Endometrium (tissue), 2 donors: ENCODE results near the gene CAMK2A.

ENCODE experiments used
- FAIRE-seq: peaks from 2 replicates; lab custom pipeline; 2012; peaks lifted over from hg19 to GRCh38; lab: Jason Lieb, UNC
- donor health status: control.
- donor health status: control.

CAMK2A gene

GRCh38 chr5:150300496-150301169, 11.1 kb upstream of the CAMK2A start:
- no peak for FAIRE-seq

GRCh38 chr5:150299571-150300327, 10.2 kb upstream of the CAMK2A start:
- no peak for FAIRE-seq

DNA sequence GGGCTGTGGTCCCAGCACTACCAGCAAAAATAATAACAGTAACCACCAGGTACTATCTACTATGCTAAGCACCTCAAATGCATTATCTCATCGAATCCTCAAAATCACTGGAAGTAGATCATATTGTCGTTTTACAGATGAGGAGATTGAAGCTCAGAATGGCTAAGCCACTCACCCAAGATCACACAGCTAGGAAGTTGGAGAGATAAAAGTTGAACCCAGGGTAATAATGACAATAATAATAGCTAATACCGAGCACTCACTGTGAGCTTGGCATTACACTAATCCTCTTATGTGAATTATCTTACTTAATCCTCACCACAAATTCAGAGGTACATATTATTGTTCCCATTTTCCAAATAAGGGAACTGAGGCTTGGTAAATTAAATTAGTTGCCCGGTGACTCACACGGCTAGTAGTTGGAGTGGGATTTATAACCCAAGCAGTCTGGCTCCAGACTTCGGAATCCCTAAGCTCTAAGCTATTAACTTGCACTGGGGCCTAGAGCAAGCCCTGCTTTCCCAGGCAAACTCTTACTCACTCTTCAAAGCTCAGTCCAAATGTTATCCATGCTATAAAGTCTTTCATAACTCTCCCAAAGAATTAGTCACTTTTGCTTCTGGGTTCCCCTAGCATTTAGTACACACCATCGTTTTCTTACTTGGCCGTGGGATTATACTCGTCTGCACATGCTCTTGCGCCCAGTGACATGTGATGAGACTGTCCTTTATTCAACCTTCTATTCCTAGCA, 9.3 kb upstream of the CAMK2A start:
- no peak for FAIRE-seq

- FAIRE-seq, result no peak
These were observed 8.5 kb upstream of the CAMK2A start for GRCh38 chr5:150297934-150298595.

- no peak for FAIRE-seq
These were observed 7.8 kb upstream of the CAMK2A start for GRCh38 chr5:150297236-150297890.

DNA sequence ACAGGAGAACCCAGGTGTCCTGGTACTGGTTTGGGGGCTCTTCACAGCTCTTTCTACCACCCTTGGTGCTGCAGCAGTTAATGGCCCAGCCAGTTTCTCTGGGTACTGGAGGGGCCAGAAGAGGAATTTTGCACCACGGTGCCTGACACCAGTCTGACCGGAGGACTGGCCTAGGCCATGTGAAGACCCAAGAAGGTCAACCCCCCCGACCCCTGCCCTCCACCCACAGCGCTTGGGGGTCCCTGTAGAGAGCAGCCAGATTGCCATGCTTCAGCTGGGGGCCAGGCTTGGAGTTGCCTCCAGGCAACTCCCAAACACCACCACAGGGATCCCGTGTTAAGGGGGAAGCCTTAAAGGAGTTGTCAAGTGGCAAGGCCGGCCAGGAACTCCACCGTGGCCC, 6.9 kb upstream of the CAMK2A start:
- FAIRE-seq, result no peak

- FAIRE-seq, result no peak
These were observed 6.3 kb upstream of the CAMK2A start for GRCh38 chr5:150295741-150296486.

DNA sequence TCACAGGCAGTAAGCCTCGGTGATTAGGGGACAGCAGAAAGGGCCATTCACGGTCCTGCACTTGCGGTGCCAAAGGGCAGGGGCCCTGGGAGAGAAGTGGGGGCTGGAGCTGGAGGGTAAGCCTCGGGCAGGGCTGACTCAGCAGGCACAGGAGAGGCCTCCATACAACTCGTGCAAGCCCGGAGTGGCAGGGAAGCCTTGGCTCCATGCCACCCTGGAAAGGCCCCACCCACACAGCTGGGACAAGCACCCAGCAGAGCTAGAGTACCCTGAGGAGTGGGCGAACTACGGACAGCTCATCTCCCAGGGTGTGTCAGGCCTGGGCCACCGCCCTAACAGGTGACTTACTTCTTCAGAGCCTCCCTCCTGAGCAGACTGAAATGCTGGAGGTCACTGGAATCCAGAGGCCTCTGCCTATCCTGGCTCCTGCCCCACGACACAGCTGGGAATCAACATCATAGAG, 5.6 kb upstream of the CAMK2A start:
- FAIRE-seq, result no peak

DNA sequence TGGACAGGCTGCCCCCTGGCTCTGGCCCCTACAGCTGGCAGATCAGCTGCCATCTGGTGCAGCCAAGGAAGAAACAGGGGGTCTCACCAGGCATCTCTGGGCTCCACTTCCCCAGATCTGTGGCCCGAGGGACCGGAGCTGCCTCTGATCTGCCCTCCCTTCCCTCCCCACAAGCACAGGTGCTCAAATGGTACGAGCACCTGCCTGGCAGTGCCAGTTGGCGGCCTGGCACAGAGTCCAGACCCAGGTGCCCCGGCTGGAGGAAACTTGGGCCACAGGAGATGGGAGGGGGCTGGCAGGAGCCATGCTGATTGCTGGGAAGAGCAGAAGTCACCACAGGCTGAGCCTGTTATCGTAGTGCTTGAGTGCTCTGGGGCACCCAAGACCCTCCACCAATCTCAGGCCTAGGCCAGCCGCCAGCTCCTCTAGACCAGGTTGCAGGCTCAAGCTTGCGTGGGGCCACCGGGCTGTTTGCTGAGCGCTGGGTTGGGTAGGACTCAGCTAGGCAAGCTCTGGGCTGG, 5.0 kb upstream of the CAMK2A start:
- FAIRE-seq, result no peak

- no peak for FAIRE-seq
These were observed 3.7 kb upstream of the CAMK2A start for GRCh38 chr5:150293091-150293941.

- FAIRE-seq, result no peak
These were observed 2.1 kb upstream of the CAMK2A start for GRCh38 chr5:150291388-150292385.

- FAIRE-seq, result no peak
These were observed 782 bp downstream of the CAMK2A start for GRCh38 chr5:150288791-150289190.

- FAIRE-seq, result no peak
These were observed 1.2 kb downstream of the CAMK2A start for GRCh38 chr5:150288361-150288760.

DNA sequence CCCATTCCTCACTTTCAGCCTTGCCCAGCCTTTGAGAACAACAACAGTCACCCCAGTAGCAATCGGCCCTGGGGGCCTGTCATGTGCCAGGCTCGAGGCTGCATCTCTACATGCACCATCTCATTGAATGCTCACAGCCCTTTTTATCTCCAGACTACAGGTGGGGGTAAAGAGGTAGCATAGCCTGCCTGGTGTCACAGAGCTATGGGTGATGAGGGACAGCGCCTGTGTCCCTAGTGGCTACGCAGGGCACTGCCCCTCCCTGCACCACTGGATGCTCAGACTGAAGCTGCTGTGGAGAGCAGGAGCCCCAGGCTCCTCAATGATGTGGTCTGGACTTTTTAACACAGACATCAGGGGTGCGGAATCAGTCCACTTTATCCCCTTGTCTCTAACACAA, 2.8 kb downstream of the CAMK2A start:
- no peak for FAIRE-seq

- FAIRE-seq, result no peak
These were observed 4.5 kb downstream of the CAMK2A start for GRCh38 chr5:150285114-150285513.

GRCh38 chr5:150284311-150284710, 5.3 kb downstream of the CAMK2A start:
- FAIRE-seq, result no peak

DNA sequence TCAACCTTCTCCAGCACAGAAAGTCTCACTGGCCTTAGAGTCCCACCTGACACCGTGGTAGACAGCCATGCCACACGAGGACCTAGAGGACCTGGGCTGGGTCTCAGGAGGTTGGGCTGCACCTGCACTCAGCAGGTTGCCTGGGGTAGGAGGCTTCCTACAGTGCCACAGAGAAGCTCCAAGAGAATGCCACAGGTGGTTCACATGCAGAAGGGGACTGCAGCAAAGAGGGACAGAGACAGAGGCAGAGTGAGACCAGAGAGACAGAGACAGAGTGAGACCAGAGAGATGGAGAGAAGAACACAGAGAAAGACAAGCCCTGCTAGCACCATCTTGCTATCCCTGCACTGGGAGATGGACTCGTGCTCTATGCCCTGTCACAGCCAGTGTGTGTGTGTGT, 5.7 kb downstream of the CAMK2A start:
- FAIRE-seq, result no peak

DNA sequence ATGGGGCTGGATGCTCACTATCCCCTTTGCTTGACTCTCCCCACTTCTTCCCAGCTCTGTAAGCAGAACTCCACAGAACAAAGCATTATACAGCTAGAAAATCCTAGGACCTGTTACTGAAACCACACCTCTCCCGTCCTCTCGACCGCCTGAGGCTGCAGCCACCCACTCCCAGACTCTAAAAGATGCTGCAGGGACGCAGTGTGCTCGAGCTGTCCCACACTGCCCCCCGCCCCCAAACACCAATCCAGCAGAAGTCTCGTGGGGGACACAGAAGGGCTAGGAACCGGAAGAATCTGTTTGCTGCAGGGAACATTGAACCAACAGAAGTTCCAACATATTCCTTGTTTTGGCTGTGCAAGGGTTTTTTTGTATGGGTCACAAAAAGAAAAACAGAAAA, 7.6 kb downstream of the CAMK2A start:
- FAIRE-seq, result no peak
